ENCODE results near the gene DGKZ.
"Not testable (repeated sequence)": the region's sequence is repeated elsewhere in the genome, so short reads cannot be mapped to it uniquely, and the experiment has no call there.

The DGKZ gene

GRCh38 chr11:46366661-46367161, 19.4 kb downstream of the DGKZ start:
- DNase-seq (ENCODE audit: low read depth), result no peak

- DNase-seq (ENCODE audit: low read depth), result peak; percentile 35
Observed at GRCh38 chr11:46367244-46367915, 20.1 kb downstream of the DGKZ start.

DNA sequence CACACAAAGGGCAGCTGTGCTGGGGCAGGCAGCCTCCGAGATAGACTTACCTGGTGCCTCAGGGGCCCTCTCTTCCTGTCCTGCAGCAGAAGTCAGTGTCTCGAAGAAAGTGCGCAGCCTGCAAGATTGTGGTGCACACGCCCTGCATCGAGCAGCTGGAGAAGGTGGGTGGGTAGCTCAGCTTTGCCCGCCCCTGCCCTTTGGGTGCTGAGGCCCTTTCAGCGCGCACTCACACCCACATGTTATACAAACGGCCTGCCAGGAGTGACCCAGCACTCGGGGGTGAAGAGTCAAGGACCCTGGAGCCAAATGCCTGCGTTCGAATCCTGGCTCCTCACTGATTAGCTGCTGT, 20.6 kb downstream of the DGKZ start:
- no peak for DNase-seq (ENCODE audit: low read depth)

DNA sequence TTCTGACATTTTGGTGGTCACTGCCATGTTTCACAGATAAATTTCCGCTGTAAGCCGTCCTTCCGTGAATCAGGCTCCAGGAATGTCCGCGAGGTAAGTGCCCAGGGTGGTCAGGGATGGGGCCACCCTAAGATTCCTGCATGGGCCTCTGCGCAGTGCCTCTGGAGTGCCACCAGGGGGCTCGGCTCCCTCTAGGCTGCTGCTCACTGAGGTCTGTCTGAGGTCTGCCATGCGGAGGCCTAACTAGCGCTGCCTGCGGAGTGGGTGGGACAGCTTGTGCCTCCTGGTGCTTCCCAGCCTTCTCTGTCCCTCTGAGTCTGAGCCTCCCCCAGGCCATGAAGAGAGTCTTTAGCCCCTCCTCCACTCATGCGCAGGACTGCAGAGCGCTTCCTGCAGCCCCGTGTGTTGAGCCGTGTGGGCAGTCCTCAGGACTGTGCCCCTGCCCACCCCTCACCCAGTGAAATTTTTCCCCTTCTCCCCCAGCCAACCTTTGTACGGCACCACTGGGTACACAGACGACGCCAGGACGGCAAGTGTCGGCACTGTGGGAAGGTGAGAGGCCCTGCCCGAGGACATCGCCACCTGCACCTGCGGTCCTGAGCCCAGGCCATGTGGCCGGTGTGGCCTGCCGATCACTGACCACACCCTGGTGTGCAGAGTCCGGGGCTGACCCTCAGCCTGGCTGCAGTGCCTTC, 22.3 kb downstream of the DGKZ start:
- DNase-seq (ENCODE audit: low read depth), result no peak

DNA sequence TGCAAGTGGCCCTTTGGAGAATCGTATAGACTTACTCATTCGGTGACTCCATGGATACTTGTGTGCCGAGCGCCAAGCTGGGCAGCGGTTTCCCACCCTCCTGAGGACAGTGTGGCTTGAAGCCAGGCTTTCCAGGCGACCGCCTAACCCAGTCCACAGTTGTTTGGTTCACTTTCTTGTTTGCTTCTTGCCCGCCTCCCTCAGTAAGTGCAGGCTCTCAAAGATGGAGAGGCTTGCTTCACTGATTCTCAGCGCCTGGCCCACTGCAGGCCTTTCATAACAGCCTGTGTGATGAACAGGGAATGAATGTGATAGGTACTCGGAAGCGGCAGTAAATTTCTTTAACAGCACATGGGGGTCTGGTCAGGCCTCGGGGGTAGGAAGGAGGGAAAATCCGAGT, 23.0 kb downstream of the DGKZ start:
- no peak for DNase-seq (ENCODE audit: low read depth)

DNA sequence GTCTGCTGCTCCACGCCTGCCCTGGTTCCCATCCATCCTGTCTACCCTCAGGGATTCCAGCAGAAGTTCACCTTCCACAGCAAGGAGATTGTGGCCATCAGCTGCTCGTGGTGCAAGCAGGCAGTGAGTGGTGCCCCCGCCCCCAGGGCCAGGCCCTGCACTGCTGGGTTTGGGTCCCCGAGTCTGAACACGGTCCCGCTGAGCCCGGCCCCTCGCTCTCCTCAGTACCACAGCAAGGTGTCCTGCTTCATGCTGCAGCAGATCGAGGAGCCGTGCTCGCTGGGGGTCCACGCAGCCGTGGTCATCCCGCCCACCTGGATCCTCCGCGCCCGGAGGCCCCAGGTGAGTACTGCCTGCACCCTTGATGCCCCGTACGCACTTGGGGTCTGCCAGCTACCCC, 24.0 kb downstream of the DGKZ start:
- not testable (repeated sequence) for DNase-seq (ENCODE audit: low read depth)

GRCh38 chr11:46372086-46372485, 24.8 kb downstream of the DGKZ start:
- DNase-seq (ENCODE audit: low read depth), result no peak

- DNase-seq (ENCODE audit: low read depth), result not testable (repeated sequence)
Observed at GRCh38 chr11:46372501-46372900, 25.2 kb downstream of the DGKZ start.

DNA sequence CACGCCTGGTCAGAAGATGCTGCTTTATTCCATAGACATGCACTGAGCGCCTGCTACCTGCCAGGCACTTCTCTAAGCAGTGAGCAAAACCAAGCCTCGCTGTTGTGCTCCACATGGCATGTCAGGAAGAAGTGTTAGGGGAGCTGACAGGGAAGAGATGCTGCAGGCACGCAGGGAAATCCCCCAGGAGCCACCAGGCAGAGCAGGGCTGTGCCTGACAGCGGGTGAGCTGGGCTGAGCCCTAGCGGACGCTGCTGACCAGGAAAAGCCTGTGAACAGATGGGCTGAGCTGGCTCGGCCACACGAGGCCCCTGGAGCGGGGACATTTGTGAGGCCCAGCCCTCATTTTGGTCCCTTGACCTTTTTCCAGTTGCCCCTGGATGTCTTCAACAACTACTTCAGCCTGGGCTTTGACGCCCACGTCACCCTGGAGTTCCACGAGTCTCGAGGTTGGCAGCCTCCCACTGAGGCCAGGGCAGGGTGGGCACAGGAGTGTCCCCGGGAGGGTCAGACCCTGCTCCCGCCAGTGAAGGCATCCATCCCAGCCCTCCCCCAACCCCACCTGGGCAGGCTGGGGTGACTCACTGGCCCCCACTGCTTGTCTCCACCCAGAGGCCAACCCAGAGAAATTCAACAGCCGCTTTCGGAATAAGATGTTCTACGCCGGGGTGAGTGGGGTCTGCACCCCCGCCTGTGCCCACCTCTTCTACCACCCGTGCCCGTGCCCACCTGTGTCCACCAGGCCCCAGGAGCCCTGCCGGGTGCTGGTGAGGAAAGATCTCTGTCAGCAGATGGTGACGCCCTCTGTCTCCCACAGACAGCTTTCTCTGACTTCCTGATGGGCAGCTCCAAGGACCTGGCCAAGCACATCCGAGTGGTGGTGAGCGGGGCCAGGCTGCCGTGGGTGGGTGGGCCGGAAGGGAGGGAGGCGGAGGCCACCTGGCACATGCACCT, 26.8 kb downstream of the DGKZ start:
- no peak for DNase-seq (ENCODE audit: low read depth)

- no peak for DNase-seq (ENCODE audit: low read depth)
Observed at GRCh38 chr11:46374815-46375214, 27.6 kb downstream of the DGKZ start.

DNA sequence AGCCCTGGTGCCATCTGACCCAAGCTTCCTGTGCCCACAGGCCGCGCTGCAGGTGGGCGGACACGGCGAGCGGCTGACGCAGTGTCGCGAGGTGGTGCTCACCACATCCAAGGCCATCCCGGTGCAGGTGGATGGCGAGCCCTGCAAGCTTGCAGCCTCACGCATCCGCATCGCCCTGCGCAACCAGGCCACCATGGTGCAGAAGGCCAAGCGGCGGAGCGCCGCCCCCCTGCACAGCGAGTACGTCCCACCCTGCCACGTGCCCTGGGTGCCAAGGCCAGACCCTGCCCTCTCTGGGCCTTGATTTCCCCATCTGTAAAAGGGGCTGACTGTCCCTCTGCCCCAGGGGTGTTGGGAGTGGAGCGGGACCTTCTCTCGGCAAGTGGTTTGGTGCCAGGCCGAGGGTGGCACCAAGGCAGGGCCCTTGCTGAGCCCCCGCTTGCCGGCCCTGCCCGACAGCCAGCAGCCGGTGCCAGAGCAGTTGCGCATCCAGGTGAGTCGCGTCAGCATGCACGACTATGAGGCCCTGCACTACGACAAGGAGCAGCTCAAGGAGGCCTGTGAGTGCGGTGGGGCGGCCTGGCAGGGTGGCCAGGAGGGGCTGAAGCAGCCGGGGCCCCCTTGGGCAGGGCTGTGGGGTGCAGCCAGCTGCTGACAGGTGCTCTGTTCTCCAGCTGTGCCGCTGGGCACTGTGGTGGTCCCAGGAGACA, 28.3 kb downstream of the DGKZ start:
- DNase-seq (ENCODE audit: low read depth), result no peak

DNA sequence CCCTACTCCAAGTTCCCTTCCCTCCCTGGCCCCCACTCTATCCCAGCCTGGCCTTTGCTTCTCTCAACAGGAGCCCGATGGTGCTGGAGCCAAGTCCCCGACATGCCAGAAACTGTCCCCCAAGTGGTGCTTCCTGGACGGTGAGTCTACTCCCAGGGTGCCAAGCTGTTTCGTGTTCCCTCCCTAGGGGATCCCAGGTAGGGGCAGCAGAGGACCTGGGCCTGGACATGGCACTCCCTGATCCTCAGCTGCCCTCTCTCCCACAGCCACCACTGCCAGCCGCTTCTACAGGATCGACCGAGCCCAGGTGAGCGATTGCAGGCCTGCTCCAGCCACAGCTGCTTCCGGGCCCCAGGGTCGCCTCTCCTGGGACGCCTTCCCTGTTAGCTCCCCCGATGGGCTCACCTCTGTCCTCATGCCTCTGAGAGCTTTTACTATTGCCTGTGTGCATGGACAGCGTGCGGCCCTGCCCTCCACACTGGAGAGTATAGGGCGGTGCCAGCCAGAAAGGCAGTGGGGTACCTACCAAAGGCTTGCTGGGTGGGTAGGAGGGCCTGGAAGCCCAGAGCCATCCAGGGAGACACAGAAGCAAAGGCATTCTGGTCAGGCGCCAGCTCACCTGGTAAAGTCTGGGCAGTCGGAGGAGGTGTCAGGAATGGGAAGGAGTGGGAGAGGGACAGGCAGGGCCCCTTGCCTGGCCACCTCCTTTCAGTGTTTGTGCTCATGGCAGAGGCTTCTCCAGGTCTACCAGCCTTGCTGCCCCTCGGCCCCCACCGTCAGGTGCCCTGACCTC, 29.2 kb downstream of the DGKZ start:
- DNase-seq (ENCODE audit: low read depth), result no peak

DNA sequence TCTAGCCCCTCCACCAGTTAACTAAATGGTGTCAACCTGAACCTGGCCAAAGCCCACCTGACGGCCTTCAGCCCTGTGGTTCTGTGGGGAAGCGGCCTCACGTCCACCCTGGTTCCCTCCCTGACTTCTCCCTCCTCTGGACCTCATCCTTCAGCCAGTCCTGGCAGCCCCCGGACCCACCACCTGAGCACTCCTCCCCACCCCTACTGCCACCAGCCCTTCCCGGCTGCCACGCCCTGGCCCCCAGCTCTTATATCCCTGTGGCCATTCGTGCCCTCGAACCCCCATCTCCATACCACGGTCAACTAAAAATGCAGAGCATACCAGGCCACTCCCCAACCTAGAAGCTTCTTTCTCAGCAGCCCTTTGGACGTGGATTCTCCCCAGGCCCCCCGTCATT, 30.0 kb downstream of the DGKZ start:
- DNase-seq (ENCODE audit: low read depth), result no peak

GRCh38 chr11:46377831-46378230, 30.6 kb downstream of the DGKZ start:
- no peak for DNase-seq (ENCODE audit: low read depth)

DNA sequence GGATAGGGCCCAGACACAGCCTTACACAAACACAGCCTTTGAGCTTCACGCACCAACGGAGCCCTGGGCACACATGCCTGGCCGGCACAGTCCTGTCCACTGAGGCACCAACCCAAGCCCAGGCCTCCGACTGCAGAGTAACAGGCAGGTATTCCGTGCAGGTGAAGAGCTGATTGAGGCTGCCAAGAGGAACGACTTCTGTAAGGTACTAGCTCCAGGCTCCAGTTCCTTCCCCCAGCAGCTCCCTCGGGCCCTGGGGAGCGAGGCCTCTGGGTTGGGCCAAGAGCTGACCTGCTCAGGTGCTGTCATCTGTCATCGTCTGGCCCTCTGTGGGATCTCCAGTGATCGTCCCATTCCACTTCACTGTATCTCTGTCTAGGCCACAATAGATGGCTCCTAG, 31.0 kb downstream of the DGKZ start:
- DNase-seq (ENCODE audit: low read depth), result no peak

DNA sequence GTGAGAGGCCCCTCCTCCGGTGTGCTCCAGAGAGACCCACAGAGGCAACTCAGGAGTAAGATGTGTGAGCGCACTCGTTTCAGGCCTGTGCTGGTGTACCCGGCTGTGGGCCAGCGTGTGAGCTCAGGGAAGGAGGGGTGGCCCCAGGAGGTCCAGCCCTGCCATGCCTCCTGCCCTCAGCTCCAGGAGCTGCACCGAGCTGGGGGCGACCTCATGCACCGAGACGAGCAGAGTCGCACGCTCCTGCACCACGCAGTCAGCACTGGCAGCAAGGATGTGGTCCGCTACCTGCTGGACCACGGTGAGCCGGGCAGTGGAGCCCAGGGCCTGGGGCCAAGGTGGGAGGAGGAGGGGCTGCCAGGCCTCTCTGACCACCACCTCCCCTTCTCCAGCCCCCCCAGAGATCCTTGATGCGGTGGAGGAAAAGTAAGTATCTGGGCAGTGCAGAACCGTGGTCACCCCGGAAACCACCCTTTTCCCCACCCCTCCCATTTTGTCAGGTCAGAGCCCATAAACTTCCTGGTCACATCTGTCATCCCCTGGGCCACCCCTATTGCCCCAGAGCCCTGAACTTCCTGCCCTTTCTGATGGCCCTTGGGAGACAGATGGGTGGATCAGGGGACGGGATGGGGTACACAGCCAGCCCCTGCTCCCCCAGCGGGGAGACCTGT, 31.7 kb downstream of the DGKZ start:
- no peak for DNase-seq (ENCODE audit: low read depth)

GRCh38 chr11:46379482-46380293, 32.4 kb downstream of the DGKZ start:
- not testable (repeated sequence) for DNase-seq (ENCODE audit: low read depth)

GRCh38 chr11:46380340-46381047, 33.2 kb downstream of the DGKZ start:
- peak; percentile 34 for DNase-seq (ENCODE audit: low read depth)

Measured in T-helper 22 cell (primary cell).